ENCODE results near the gene GPD2.

- TF ChIP-seq CTCF (conservative IDR thresholded peaks at IDR 0.05 in 1 of 2, IDR thresholded peaks at IDR 0.05 in 1 of 2; ENCODE audit: low read depth in 1 of 2, low read length in 2 of 2) (no peak), EZH2 (IDR thresholded peaks at IDR 0.05; ENCODE audit: low read length, missing control alignments) (no peak)
These were observed 77.0 kb downstream of the GPD2 start for GRCh38 chr2:156513219-156513618.
